Esophagus squamous epithelium (tissue), 5 donors: ENCODE measurements around the gene FAM227B. TPM values are rescaled to one million over a fixed set of nuclear protein-coding genes. Genes with fewer than 3 reads are reported as not detected.

ENCODE experiments used
- DNase-seq: peaks from one replicate; lab custom pipeline; 2025; lab: John Stamatoyannopoulos, UW
- H3K27ac ChIP-seq, 4 donors: fragments of 200-600 bp; sonication (generic); one replicate each; pipeline ENCODE4 v1.5.1; 2016 to 2019; ENCODE audit warnings: mild to moderate bottlenecking in 1 of 4
- H3K27me3 ChIP-seq, 4 donors: fragments of 200-600 bp; sonication (generic); 1 replicate in 3 of 4; 2 replicates in 1 of 4; pipeline versions ENCODE4 v1.5.1 to v1.6.0; 2017 to 2021; ENCODE audit warnings: antibody characterized with exemption in 1 of 4
- H3K36me3 ChIP-seq, 3 donors: fragments of 200-600 bp; sonication (generic); one replicate each; pipeline ENCODE4 v1.5.1; 2016 to 2019
- H3K4me1 ChIP-seq, 3 donors: fragments of 200-600 bp; sonication (generic); one replicate each; pipeline ENCODE4 v1.5.1; 2017 to 2019
- H3K4me3 ChIP-seq, 4 donors: fragments of 200-600 bp; sonication (generic); 1 replicate in 3 of 4; 2 replicates in 1 of 4; pipeline ENCODE4 v1.5.1; 2016 to 2019; ENCODE audit warnings: mild to moderate bottlenecking in 2 of 4, moderate library complexity in 1 of 4
- H3K9me3 ChIP-seq, 3 donors: fragments of 200-600 bp; sonication (generic); one replicate each; pipeline ENCODE4 v1.5.1; 2016 to 2019
- POLR2A ChIP-seq, 4 donors: fragments of 450-650 bp; IDR thresholded peaks; one replicate each; pipeline ENCODE4 v1.6.1; 2017; ENCODE audit warnings: antibody characterized with exemption in 4 of 4, mild to moderate bottlenecking in 4 of 4, moderate library complexity in 3 of 4
- WGBS, 2 donors: methylation state at CpG; one replicate each; pipeline ENCODE4 v1.1.5; 2018; 5-methylcytosine and 5-hydroxymethylcytosine counted together
- intact Hi-C: fragments of 100-400 bp; cut with DNase I; formaldehyde crosslinking; loops from one replicate; pipeline ENCODE4 v1.15.0; 2022
- total RNA-seq, 4 donors: library from RNA; depleted of rRNA; stranded (reverse); fragments of >200 nt; gene quantifications; one replicate each; pipeline ENCODE4 v1.1.0, GENCODE V29; 2016
- TF ChIP-seq, protein P1 (sequence below), 6 experiments: fragments of 450-650 bp in 4 of 6; fragments of 200-600 bp in 2 of 6; sonication (generic) in 2 of 6; IDR thresholded peaks; one replicate each; pipeline ENCODE4 v1.5.1; 2016 to 2019; ENCODE audit warnings: antibody characterized with exemption in 6 of 6, mild to moderate bottlenecking in 4 of 6, moderate library complexity in 4 of 6
- donor health status: DM: yes; HTN: yes; CAD: no.

Gene FAM227B
- total RNA-seq, 4 donors from 2014 or later = 0.80 to 4.4 (median 1.6) TPM

DNA sequence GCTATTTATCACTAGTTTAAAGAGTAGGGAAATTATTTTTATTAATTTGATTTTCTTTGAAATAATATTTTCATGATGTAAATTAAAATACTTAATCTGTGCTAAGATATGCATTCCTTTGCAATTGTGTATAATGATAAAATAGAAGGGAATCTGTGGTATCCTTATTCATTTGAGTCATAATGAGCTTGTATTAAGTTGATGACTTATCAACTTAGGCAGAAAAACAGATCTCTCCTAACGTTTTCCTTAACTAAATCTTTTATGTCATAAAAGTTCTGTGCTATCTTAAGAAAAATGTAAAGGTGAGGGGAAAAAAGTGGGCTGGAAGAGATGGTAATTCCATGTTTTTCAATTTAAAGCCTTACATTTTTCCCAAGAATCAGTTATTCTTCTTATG lies 195.7 kb downstream of the FAM227B start:
- Histone ChIP-seq H3K27ac (peak overlapping the region in 3 of 4 donors; percentile 19 to 67 (median 63)), H3K4me1 (peaks cover 0 to 12% (median 0%) of the 10 kb centered on the region in 3 donors), H3K9me3 (no peaks in the 10 kb centered on the region), H3K27me3 (no peaks in the 10 kb centered on the region), H3K36me3 (no peaks in the 10 kb centered on the region), H3K4me3 (peak overlapping the region in 3 of 4 donors; percentile 36 to 63 (median 43))
- intact Hi-C loops = no loop called here
- no peak for DNase-seq
- 22 to 30% methylated on average over 1 of the region's 1 CpG for WGBS, 2 donors
- TF ChIP-seq, protein P1, sequence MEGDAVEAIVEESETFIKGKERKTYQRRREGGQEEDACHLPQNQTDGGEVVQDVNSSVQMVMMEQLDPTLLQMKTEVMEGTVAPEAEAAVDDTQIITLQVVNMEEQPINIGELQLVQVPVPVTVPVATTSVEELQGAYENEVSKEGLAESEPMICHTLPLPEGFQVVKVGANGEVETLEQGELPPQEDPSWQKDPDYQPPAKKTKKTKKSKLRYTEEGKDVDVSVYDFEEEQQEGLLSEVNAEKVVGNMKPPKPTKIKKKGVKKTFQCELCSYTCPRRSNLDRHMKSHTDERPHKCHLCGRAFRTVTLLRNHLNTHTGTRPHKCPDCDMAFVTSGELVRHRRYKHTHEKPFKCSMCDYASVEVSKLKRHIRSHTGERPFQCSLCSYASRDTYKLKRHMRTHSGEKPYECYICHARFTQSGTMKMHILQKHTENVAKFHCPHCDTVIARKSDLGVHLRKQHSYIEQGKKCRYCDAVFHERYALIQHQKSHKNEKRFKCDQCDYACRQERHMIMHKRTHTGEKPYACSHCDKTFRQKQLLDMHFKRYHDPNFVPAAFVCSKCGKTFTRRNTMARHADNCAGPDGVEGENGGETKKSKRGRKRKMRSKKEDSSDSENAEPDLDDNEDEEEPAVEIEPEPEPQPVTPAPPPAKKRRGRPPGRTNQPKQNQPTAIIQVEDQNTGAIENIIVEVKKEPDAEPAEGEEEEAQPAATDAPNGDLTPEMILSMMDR (IDR thresholded peaks at IDR 0.05) = no peak
- no peak for TF ChIP-seq POLR2A (IDR thresholded peaks at IDR 0.05)

GRCh38 chr15:49423901-49424550 lies 196.6 kb downstream of the FAM227B start:
- no peak for TF ChIP-seq POLR2A (IDR thresholded peaks at IDR 0.05)
- TF ChIP-seq, protein P1 (IDR thresholded peaks at IDR 0.05) = no peak
- Histone ChIP-seq H3K4me3 (peak overlapping the region; percentile 3 to 63 (median 40)), H3K27ac (peak overlapping the region in 3 of 4 donors; percentile 63 to 78 (median 67)), H3K27me3 (no peaks in the 10 kb centered on the region), H3K36me3 (no peaks in the 10 kb centered on the region), H3K4me1 (peaks cover 0 to 12% (median 0%) of the 10 kb centered on the region in 3 donors), H3K9me3 (no peaks in the 10 kb centered on the region)
- DNase-seq = no peak
- intact Hi-C loops = no loop called here
- 53 to 57% methylated on average over 6 of the region's 6 CpGs for WGBS, 2 donors

GRCh38 chr15:49423021-49423420 lies 197.6 kb downstream of the FAM227B start, which contains the start of gene FGF7:
FGF7 (plus strand) TSS chr15:49423242; CDS start chr15:49424298, 1,056 bp downstream.
- Histone ChIP-seq H3K27ac (peak within 1 kb of the TSS in 3 of 4 donors; percentile 63 to 78 (median 67)), H3K36me3 (no peaks in the 10 kb centered on the region), H3K4me1 (peaks cover 0 to 12% (median 0%) of the 10 kb centered on the region in 3 donors), H3K4me3 (peak within 1 kb of the TSS; percentile 3 to 63 (median 40)), H3K27me3 (no peaks in the 10 kb centered on the region), H3K9me3 (no peaks in the 10 kb centered on the region)
- intact Hi-C loops = no loop called here
- DNase-seq = no peak
- WGBS, 2 donors = 27 to 51% methylated on average over 4 of the region's 4 CpGs
- TF ChIP-seq POLR2A (IDR thresholded peaks at IDR 0.05) = peak in 2 of 4 donors; percentile 21 to 36
- TF ChIP-seq, protein P1 (IDR thresholded peaks at IDR 0.05) = no peak

DNA sequence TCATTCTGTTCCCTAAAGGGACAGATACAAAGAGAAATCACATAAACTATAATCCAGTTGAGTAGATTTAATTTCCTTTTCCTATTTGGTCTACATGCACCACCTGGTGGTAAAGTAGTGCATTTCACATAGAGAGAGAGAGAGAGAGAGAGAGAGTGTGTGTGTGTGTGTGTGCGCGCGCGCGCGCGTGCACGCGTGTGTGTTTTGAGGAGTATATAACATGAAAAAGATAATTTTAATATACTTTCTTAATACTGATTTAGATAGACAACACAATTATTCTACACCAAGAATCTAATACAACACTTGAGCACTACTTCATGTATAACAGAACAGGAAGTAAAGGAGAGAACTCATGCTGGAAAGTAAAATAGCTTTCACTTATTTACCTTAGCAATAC lies 198.6 kb downstream of the FAM227B start:
- peak overlapping the region in 2 of 4 donors; percentile 27 to 63 for H3K4me3 ChIP-seq
- WGBS, 2 donors = 13 to 33% methylated on average over 9 of the region's 9 CpGs
- peak overlapping the region in 3 of 4 donors; percentile 63 to 67 (median 63) for H3K27ac ChIP-seq
- peaks cover 0 to 12% (median 0%) of the 10 kb centered on the region in 3 donors for H3K4me1 ChIP-seq
- no peaks in the 10 kb centered on the region for H3K27me3 ChIP-seq
- H3K36me3 ChIP-seq = no peaks in the 10 kb centered on the region
- TF ChIP-seq, protein P1 (IDR thresholded peaks at IDR 0.05) = peak; percentile 47 to 89 (median 78)
- TF ChIP-seq POLR2A (IDR thresholded peaks at IDR 0.05) = no peak
- no peak for DNase-seq
- no peaks in the 10 kb centered on the region for H3K9me3 ChIP-seq
- intact Hi-C loops = no loop called here

- Histone ChIP-seq H3K27me3 (no peaks in the 10 kb centered on the region), H3K36me3 (no peaks in the 10 kb centered on the region), H3K4me3 (no peak overlapping the region), H3K4me1 (peaks cover 0 to 12% (median 0%) of the 10 kb centered on the region in 3 donors), H3K27ac (no peak overlapping the region), H3K9me3 (no peaks in the 10 kb centered on the region)
- TF ChIP-seq, protein P1 (IDR thresholded peaks at IDR 0.05) = no peak
- TF ChIP-seq POLR2A (IDR thresholded peaks at IDR 0.05) = no peak
- 69 to 96% methylated on average over 1 of the region's 1 CpG for WGBS, 2 donors
- no peak for DNase-seq
- intact Hi-C loops = no loop called here
Observed at GRCh38 chr15:49418811-49419210, 201.8 kb downstream of the FAM227B start.
